ENCODE data around the gene PPME1.

Gene PPME1

DNA sequence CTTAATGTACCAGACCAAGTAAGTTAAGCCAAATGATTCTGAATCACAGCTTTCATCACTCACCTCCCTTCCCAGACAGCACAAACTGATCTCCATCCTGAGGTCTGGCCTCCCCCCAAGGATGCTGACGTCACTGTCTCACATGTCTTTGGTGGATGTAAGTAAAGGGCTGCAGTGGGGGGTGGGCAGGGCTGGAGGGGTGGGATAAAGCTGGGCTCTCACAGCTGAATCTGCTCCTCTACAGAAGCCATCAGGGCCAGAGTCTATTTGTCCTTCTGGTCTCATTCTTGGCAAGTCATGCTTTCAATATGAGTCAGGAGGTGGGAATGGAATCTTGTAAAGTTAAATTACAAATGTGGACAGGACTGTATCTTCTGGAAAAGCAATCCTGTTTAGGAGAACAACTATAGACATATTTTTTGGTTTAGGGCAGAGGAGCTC, 107.7 kb downstream of the PPME1 start:
- peak; percentile 80 for DNase-seq (ENCODE audit: extremely low read depth, low read depth)
- TF ChIP-seq, protein P1, sequence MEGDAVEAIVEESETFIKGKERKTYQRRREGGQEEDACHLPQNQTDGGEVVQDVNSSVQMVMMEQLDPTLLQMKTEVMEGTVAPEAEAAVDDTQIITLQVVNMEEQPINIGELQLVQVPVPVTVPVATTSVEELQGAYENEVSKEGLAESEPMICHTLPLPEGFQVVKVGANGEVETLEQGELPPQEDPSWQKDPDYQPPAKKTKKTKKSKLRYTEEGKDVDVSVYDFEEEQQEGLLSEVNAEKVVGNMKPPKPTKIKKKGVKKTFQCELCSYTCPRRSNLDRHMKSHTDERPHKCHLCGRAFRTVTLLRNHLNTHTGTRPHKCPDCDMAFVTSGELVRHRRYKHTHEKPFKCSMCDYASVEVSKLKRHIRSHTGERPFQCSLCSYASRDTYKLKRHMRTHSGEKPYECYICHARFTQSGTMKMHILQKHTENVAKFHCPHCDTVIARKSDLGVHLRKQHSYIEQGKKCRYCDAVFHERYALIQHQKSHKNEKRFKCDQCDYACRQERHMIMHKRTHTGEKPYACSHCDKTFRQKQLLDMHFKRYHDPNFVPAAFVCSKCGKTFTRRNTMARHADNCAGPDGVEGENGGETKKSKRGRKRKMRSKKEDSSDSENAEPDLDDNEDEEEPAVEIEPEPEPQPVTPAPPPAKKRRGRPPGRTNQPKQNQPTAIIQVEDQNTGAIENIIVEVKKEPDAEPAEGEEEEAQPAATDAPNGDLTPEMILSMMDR (IDR thresholded peaks at IDR 0.05; ENCODE audit: low read depth, low read length), result no peak

DNA sequence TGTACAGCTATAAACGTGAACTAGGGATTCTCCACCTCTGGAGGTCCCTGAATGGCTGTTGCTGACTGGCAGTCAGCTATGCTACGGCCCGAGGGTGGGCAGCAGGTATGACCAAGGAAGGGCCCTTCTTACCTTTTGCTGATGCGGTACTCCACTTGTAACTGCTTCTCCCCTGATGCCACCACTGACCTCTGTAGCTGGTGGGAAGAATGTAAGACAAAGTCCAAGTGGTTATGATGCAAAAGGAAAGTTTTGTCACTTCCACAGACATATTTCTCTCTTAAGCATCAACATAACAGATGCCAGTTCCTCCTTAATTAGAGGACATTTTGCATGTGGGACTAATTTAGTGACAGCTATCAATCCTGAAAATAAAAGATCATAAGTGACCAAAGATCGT, 108.2 kb downstream of the PPME1 start:
- DNase-seq (ENCODE audit: extremely low read depth, low read depth), result no peak
- TF ChIP-seq, protein P1 (IDR thresholded peaks at IDR 0.05; ENCODE audit: low read depth, low read length), result no peak

DNA sequence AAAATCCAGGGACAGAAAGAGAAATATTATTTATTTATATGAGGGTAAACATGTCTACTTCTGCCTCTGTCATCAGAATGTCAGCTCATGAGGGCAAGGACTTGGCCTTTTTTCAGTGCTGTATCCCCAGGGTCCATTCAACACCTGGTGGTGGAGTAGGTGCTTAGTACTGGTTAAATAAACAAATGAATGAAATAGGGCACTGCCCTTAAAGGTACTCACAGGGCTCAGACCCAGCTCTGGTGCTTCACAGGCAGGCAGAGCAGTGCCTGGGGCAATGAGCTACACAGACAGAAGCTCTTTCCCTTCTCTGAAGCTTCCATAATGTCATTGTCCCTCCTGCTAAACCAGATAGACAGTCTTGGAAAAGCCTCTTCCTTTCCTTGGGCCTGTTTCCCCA, 109.4 kb downstream of the PPME1 start:
- DNase-seq (ENCODE audit: extremely low read depth, low read depth), result no peak
- TF ChIP-seq, protein P1 (IDR thresholded peaks at IDR 0.05; ENCODE audit: low read depth, low read length), result no peak

DNA sequence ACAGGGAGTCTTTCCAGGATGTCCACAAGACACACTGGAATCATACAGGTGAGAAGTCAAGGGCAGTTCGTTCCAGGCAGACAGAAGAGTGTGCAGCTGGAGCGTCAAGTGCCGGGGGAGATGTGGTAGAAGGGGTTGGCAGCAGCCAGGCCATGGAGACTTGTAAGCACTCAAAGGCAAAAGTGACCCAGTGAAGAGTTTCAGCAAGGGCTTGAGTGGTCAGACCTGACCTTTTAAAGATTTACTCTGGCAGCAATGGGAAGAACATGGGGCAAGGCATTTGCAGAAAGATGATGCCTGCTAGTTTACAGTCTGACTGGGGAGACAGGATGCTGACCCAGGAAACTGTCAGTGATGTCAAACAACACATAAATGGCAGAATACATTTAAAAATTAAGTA, 111.3 kb downstream of the PPME1 start:
- DNase-seq (ENCODE audit: extremely low read depth, low read depth), result no peak
- TF ChIP-seq, protein P1 (IDR thresholded peaks at IDR 0.05; ENCODE audit: low read depth, low read length), result no peak

DNA sequence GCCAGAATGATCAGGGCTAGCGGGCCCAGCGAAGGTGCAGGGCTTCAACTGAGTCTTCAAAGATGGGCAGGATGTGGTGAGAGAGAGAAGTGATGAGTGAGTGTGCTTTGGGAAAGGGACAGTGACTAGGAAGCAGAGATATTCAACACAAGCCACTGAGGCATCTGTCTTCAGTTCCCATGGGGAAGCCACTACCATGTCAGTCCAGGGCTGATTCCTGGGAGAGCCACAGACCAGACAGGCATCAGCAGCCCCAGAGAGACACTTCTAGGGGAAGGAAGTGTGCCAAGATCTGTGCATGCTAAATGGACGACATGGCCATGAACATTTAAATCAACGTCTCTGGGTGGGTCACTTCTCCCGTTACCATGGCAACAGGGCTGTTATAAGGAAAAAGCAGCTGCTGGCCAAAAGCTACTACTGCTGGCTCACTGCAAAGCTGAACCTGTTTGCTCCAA, 111.9 kb downstream of the PPME1 start:
- TF ChIP-seq, protein P1 (IDR thresholded peaks at IDR 0.05; ENCODE audit: low read depth, low read length), result no peak
- DNase-seq (ENCODE audit: extremely low read depth, low read depth), result no peak

DNA sequence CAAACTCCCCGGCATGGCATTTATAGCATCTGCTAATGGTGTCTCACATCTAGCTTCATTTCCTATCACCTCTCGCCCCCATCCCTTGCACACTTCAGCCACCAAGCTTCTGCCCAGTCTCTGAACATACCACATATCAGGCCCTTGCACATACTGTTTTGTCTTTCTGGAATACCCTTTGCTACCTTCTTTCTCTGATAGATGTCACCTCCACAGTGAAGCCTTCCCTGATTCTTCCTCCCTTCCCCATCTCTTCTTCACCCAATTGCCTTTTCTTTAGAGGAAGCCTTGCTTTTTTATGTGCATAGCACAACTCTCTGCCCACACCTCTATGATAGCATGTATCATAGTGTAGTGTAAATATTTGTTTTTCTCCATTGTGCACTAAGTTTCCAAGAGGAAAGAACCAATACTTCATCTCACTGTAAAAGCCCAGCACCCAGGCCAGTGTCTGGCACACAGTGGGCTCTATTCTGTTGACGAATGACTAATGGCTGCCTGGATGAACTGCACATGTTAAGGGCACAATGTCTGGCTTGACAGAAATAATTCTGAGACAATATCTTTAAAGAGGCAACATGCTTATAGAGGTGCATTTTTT, 112.6 kb downstream of the PPME1 start:
- TF ChIP-seq, protein P1 (IDR thresholded peaks at IDR 0.05; ENCODE audit: low read depth, low read length), result no peak
- DNase-seq (ENCODE audit: extremely low read depth, low read depth), result no peak

DNA sequence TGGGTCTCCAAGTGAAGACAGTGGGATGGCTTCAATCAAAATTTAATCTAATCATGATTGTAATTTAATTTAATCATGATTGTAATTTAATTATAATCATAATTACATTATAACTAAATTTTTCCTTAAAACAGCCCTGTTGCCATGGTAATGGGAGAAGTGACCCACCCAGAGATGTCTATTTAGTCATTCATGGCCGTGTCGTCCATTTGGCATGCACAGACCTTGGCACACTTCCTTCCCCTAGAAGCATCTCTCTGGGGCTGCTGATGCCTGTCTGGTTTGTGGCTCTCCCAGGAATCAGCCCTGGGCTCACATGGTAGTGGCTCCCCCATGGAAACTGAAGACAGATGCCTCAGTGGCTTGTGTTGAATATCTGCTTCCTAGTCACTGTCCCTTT, 113.4 kb downstream of the PPME1 start:
- TF ChIP-seq, protein P1 (IDR thresholded peaks at IDR 0.05; ENCODE audit: low read depth, low read length), result no peak
- DNase-seq (ENCODE audit: extremely low read depth, low read depth), result no peak
